ENCODE results near the gene PTPRM. TPM values are rescaled to one million over a fixed set of nuclear protein-coding genes. Genes with fewer than 3 reads are reported as not detected.
A peak's percentile ranks its signal among the peaks of the same experiment; 100 is the strongest.

The PTPRM gene
- total RNA-seq, 1 experiment from 2014 or later, result 6.2 TPM

DNA sequence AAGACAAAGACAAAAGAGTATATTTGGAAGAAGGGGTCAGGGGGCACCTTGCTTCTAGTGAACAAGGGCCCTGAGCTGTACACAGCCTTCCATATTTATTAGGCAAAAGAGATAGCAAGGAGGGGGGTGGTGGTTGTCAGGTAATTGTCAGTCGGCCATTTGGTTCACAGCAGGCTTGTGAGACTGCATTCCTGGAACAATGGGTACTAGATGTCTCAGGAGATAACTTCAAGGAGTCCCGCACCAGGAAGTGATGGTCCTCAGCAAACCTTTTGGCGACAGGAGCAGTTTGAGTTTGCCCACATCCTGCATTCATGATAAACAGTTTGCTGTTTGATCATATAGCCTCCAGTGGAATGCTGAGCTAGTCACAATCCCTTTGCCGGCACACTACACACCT, 665.7 kb downstream of the PTPRM start:
- Histone ChIP-seq H2BK5ac (ENCODE audit: insufficient read length, low read length) (no peak overlapping the region), H3K9me3 (ENCODE audit: control insufficient read depth, low read depth, low read length) (no peaks in the 10 kb centered on the region), H3K23ac (ENCODE audit: insufficient read length, low read depth, low read length) (no peak overlapping the region), H2BK15ac (ENCODE audit: low read depth, low read length) (no peak overlapping the region), H3K79me2 (ENCODE audit: insufficient read depth, low read length) (no peaks in the 10 kb centered on the region), H4K91ac (ENCODE audit: insufficient read length, low read depth, low read length) (no peak overlapping the region), H4K5ac (ENCODE audit: insufficient read length, low read depth, low read length) (no peak overlapping the region), H2BK120ac (ENCODE audit: low read depth, low read length, poor library complexity, severe bottlenecking) (no peak overlapping the region), H3K14ac (ENCODE audit: insufficient read depth, low read length) (no peak overlapping the region), H2BK20ac (ENCODE audit: low read depth, low read length, poor library complexity, severe bottlenecking) (no peak overlapping the region), H2AK5ac (ENCODE audit: insufficient read length, low read length) (no peak overlapping the region), H2AFZ (ENCODE audit: low read length) (no peak overlapping the region), H3T11ph (ENCODE audit: low read length) (no peak overlapping the region), H3K4ac (ENCODE audit: low read depth, low read length) (no peak overlapping the region), H2BK12ac (ENCODE audit: insufficient read length, low read depth, low read length) (no peak overlapping the region), H3K27ac (ENCODE audit: insufficient read length, low read depth, low read length) (no peak overlapping the region), H4K20me1 (ENCODE audit: control insufficient read depth, insufficient read depth, insufficient read length) (no peaks in the 10 kb centered on the region), H3K23me2 (ENCODE audit: insufficient read length, low read depth, low read length, poor library complexity, severe bottlenecking) (no peaks in the 10 kb centered on the region), H3K79me1 (ENCODE audit: insufficient read depth, low read depth, low read length, poor library complexity, severe bottlenecking) (no peaks in the 10 kb centered on the region), H3K18ac (ENCODE audit: insufficient read length, low read depth, low read length) (no peak overlapping the region), H4K8ac (replicated peaks; ENCODE audit: insufficient read length, low read depth, low read length) (no peak overlapping the region), H3K9ac (ENCODE audit: extremely low read depth, insufficient read length, low read length) (no peak overlapping the region), H3K4me2 (ENCODE audit: insufficient read depth, insufficient read length, low read length) (no peak overlapping the region), H3K56ac (ENCODE audit: insufficient read length, low read depth, low read length) (no peak overlapping the region), H3K4me1 (ENCODE audit: insufficient read depth, low read length) (no peaks in the 10 kb centered on the region), H3K27me3 (ENCODE audit: insufficient read depth, low read length) (no peaks in the 10 kb centered on the region)
- Mint-ChIP-seq H3K27ac (peak overlapping the region in 1 of 3 experiments; percentile 24; a peak in 2 of 7 replicates), H3K4me1 (peaks cover 10% of the 10 kb centered on the region in 2 experiments), H3K9me3 (peaks cover 9 to 10% of the 10 kb centered on the region in 2 experiments), H3K36me3 (ENCODE audit: insufficient read depth in 1 of 3, low read depth in 3 of 3) (peaks cover 0 to 11% (median 6%) of the 10 kb centered on the region in 3 experiments; a peak in 3 of 7 replicates), H3K27me3 (ENCODE audit: low read depth) (no peaks in the 10 kb centered on the region), H3K4me3 (no peak overlapping the region)
- peak; percentile 37 for DNase-seq
- no CpG with 5 or more reads among the region's 4 CpGs for WGBS (ENCODE audit: extremely low coverage, insufficient read length, low lambda C conversion rate)
- TF ChIP-seq, protein P1, sequence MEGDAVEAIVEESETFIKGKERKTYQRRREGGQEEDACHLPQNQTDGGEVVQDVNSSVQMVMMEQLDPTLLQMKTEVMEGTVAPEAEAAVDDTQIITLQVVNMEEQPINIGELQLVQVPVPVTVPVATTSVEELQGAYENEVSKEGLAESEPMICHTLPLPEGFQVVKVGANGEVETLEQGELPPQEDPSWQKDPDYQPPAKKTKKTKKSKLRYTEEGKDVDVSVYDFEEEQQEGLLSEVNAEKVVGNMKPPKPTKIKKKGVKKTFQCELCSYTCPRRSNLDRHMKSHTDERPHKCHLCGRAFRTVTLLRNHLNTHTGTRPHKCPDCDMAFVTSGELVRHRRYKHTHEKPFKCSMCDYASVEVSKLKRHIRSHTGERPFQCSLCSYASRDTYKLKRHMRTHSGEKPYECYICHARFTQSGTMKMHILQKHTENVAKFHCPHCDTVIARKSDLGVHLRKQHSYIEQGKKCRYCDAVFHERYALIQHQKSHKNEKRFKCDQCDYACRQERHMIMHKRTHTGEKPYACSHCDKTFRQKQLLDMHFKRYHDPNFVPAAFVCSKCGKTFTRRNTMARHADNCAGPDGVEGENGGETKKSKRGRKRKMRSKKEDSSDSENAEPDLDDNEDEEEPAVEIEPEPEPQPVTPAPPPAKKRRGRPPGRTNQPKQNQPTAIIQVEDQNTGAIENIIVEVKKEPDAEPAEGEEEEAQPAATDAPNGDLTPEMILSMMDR (conservative IDR thresholded peaks at IDR 0.05), result no peak
